ENCODE results near the gene GPRASP1. TPM values are rescaled to one million over a fixed set of nuclear protein-coding genes. Genes with fewer than 3 reads are reported as not detected.

Gene GPRASP1
- total RNA-seq, result 10 to 100 TPM in 1 of 4 donors, 1 to 10 TPM in 3; 3.5 to 14.9 (median 5.8) TPM

GRCh38 chrX:102651242-102652011, at the start of gene GPRASP1:
GPRASP1 (plus strand) TSS chrX:102651483; CDS start chrX:102653914, 2,431 bp downstream.
- Histone ChIP-seq H3K4me3 (peak within 1 kb of the TSS; percentile 54 to 66 (median 58)), H3K36me3 (no peaks in the 10 kb centered on the region), H3K27ac (peak within 1 kb of the TSS; percentile 54 to 76 (median 61)), H3K27me3 (no peaks in the 10 kb centered on the region), H3K4me1 (no peaks in the 10 kb centered on the region), H3K9me3 (no peaks in the 10 kb centered on the region)
- TF ChIP-seq POLR2A (IDR thresholded peaks at IDR 0.05), result no peak
- no peak for TF ChIP-seq CTCF (IDR thresholded peaks at IDR 0.05)
- DNase-seq, result peak; percentile 50 to 78 (median 63)

- DNase-seq, result no peak
- Histone ChIP-seq H3K36me3 (no peaks in the 10 kb centered on the region), H3K27me3 (no peaks in the 10 kb centered on the region), H3K4me3 (no peak overlapping the region), H3K4me1 (no peaks in the 10 kb centered on the region), H3K27ac (no peak overlapping the region), H3K9me3 (no peaks in the 10 kb centered on the region)
- TF ChIP-seq POLR2A (IDR thresholded peaks at IDR 0.05), result no peak
- no peak for TF ChIP-seq CTCF (IDR thresholded peaks at IDR 0.05)
These were observed 47.0 kb upstream of the GPRASP1 start for GRCh38 chrX:102604327-102604726.

GRCh38 chrX:102606115-102606514, 45.2 kb upstream of the GPRASP1 start:
- Histone ChIP-seq H3K27me3 (no peaks in the 10 kb centered on the region), H3K36me3 (no peaks in the 10 kb centered on the region)
- TF ChIP-seq POLR2A (IDR thresholded peaks at IDR 0.05) (no peak), CTCF (IDR thresholded peaks at IDR 0.05) (no peak)

GRCh38 chrX:102610905-102611304, 40.4 kb upstream of the GPRASP1 start:
- H3K27me3 ChIP-seq, result no peaks in the 10 kb centered on the region
- no peaks in the 10 kb centered on the region for H3K9me3 ChIP-seq
- H3K4me3 ChIP-seq, result no peak overlapping the region
- no peak overlapping the region for H3K27ac ChIP-seq
- no peaks in the 10 kb centered on the region for H3K36me3 ChIP-seq
- H3K4me1 ChIP-seq, result no peaks in the 10 kb centered on the region
- no peak for DNase-seq
- TF ChIP-seq POLR2A (IDR thresholded peaks at IDR 0.05) (no peak), CTCF (IDR thresholded peaks at IDR 0.05) (no peak)

More at GRCh38 chrX:102606115-102606514, 45.2 kb upstream of the GPRASP1 start:
- Histone ChIP-seq H3K4me1 (no peaks in the 10 kb centered on the region), H3K27ac (no peak overlapping the region), H3K4me3 (no peak overlapping the region), H3K9me3 (no peaks in the 10 kb centered on the region)
- DNase-seq, result no peak

GRCh38 chrX:102624105-102624504, 27.2 kb upstream of the GPRASP1 start:
- Histone ChIP-seq H3K27ac (no peak overlapping the region), H3K36me3 (no peaks in the 10 kb centered on the region), H3K4me1 (no peaks in the 10 kb centered on the region), H3K27me3 (no peaks in the 10 kb centered on the region), H3K9me3 (peaks cover 0 to 5% (median 1%) of the 10 kb centered on the region in 4 donors), H3K4me3 (no peak overlapping the region)
- no peak for DNase-seq
- TF ChIP-seq CTCF (IDR thresholded peaks at IDR 0.05) (no peak), POLR2A (IDR thresholded peaks at IDR 0.05) (no peak)

All from Peyer's patch (tissue), 4 donors.